SKM-1 treated with dmso at 0.1 percent for 144 hours (cell line): ENCODE measurements around the gene GPLD1.

Source experiments
- DNase-seq: peaks from one replicate; lab custom pipeline; 2025; ENCODE audit not compliant: unreplicated experiment; lab: John Stamatoyannopoulos, UW

GPLD1 gene

DNA sequence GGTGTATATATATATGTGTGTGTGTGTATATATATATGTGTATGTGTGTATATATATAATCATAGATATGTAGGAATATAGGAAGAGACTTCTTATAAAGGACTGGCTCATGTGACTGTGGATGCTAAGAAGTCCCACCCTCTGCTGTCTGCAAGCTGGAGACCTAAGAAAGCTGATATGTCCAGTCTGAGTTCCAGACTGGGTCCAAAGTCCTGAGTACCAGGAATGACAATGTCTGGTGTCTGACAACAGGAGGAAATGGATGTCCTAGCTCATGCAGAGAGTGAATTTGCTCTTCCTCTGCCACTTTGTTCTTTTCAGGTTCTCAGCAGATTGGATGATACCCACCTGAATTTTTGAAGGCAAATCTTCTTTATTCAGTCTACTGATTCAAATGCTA, 12.5 kb upstream of the GPLD1 start:
- no peak for DNase-seq

GRCh38 chr6:24501374-24501773, 12.0 kb upstream of the GPLD1 start:
- DNase-seq = no peak

DNA sequence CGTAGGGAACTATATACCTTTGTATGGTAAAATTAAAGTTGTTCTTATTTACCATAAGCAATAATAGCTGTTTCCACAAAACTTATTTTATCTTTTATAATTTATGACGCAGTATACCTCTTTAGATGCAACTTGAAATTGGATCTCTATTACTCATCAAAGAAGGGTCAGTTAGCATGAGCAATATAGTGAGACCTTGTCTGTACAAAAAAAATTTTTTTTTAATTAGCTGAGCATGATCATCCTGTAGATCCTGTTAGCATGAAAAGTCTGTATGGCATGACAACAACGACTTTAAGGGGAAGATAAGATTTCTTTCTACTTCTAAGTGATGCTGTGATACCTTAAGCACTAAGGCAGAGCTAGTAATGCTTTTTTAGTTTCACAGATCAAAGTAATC, 11.3 kb upstream of the GPLD1 start:
- DNase-seq = no peak

- DNase-seq = no peak
These were observed 8.0 kb upstream of the GPLD1 start for GRCh38 chr6:24497254-24497970.

DNA sequence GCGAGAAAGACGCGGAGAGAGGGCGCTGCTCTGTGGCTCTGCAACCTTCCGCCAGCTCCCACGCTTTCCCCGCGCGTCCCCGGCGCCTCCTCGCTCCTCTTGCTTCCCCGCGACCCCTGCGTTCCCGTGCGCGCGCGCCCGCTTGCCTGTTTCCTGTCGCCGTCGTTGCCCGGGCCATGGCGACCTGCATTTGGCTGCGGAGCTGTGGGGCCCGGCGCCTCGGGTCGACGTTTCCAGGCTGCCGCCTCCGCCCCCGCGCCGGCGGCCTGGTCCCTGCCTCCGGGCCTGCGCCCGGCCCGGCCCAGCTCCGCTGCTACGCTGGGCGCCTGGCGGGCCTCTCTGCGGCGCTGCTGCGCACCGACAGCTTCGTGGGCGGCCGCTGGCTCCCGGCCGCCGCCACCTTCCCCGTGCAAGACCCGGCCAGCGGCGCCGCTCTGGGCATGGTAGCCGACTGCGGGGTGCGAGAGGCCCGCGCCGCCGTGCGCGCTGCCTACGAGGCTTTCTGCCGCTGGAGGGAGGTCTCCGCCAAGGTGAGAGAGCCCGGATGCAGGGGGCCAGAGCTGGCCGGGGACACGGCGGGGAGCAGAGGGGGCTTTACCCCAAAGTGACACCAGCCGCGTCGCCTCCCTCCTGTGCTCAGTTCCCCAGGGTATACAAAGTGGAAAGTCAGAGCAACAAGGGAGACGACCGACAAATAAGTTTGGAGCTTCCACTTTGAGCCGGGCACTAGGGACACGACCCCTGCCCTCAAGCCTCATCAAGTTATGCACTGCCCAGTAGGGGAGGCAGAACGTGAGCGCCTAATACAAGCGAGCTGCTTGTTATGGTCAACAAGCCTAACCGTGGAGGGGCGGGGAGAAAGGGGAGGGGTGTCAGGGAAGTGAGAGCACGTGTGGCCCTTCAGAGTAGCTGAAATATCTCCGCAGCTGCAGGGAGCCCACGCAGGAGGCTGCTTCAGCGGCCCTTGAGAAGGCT, 5.7 kb upstream of the GPLD1 start, which contains the start of gene ALDH5A1:
Gene ALDH5A1 (plus strand): TSS at position 149 of the 975 bp plus-strand sequence. CDS start 28 bp downstream, at position 177.
- peak; percentile 73 for DNase-seq

DNA sequence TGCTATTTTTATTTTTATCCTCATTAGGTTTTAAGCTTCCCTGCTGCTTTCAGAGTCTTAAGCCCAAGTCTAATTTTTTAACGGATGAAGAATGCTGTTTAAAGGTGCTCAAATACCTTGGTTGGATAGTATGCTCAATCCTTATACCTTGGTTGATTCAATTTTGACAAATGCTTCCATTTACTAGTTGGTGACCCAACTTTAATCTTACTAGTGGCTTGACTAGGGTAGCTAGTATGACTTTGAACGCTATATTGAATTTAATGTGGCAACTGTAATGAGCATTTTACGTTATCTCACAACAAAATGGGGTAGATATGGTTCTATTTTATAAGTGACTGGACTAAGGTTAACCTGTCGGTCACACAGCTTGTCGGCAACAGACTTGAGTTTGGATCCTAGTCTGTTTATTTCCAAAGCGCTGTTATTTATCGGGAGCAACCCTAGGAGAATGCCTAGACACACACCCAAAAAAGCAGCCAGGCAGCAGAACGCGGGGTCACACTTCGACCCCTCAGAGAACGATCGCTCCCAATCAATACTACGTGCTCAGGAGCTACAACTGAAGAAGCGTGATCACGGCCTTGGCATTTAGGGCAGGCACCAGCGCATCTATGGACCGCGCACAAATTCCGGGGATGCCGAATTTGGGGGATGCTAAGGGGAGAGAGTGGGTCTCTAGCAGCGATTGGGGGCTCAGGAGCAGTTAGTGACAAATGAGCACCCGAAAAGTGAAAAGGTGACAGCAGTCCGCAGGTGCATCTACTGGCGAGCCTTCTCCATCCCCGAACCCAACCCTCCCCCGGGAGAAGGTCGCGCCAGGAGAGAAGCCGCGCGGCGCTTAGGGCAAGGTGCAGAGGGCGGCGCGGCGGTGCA, 4.8 kb upstream of the GPLD1 start:
- no peak for DNase-seq

DNA sequence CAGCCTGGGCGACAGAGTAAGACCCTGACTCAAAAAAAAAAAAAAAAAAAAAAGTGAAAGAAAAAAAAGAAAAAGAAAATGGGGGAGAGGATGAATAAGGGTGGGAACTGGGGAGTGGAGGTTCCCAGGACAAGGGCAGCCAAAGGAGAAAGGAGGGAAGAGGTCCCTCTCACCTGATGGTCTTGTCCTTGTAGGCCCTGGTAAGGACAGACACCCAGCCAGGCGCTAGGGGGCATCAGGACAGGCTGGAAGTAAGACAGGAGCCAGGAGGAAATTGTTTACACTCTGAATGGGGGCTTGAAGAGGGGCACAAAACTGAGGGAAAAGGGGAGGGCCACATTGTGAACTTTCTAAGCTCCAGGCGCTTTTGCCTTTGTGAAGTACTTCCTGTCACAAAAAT, 3.1 kb upstream of the GPLD1 start:
- no peak for DNase-seq

DNA sequence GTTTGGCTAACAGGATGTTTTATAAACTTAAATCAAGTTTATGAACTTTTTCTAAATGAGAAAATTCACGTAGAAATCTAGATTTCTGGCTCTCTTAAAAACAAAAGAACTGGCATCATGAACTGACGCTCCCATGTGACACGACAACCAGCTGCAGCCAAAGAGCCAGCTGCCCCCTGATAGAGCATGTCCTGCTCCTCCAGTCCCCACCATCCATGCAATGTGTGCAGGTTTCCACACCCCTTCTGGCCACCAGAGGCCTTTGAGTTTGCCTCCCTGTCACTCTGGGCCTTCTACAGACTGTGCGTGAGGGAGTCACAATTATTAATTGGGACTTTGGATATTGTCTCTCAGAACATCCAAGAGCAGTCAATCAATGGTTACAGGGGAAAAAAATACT, 1.6 kb upstream of the GPLD1 start:
- no peak for DNase-seq

GRCh38 chr6:24489881-24490280, 503 bp upstream of the GPLD1 start:
- DNase-seq = peak; percentile 56

DNA sequence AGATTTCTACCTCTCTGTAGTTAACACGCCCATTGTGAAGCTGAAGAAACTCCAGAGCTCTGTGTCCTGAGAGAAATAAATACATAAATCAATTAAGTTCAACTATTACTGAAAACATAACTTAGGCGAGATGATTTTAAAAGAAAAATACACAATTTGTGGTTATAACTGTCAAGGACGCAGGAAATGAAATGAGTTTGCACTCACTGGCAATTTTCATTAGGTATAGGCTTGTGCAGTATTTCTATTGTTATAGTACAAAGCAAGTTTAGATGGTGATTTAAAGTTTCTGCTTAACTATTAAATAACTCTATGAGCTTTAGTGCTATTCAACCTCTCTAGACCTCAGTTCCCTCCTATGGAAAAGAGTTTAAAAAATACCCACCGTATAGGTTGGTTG, 3.3 kb downstream of the GPLD1 start:
- DNase-seq = no peak

GRCh38 chr6:24484657-24485323, 4.6 kb downstream of the GPLD1 start:
- DNase-seq = no peak

DNA sequence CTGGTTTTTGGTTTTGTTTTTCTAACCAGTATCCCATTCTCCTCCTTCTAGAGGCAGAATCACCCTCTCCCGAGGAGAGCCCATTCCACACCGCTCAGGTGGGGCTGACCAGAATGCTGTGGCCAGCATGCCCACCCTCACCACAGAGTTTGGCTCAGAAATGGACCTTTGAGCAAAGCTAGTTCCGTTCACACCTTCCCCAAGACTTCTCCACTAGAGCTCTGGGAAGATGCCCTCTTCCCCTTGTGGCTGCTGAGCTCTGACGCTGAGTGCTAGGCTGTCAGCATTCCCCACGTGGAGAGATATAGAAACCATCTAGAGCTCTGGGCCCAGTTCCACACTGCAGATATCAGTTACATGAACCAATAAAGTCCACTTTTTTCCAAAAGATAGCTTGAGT, 7.9 kb downstream of the GPLD1 start:
- DNase-seq = no peak

- DNase-seq = no peak
These were observed 8.7 kb downstream of the GPLD1 start for GRCh38 chr6:24480705-24481104.

DNA sequence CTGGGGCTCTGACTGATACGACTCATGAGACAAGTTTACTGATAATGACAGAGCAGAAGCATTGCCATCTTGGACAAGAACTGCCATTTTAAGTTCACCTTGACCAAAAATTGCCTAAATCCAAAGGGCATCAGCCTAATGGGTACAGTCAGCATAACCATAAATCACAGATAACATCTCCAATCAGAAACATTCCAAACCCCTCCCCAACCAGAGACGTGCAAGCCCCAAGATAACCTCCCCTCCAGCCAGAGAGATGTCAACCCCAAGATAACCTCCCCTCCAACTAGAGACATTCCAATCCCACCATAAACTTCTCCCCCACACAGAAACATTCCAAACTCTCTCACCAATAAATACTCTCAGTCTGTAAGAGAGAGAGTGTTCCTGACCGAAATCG, 10.5 kb downstream of the GPLD1 start:
- DNase-seq = no peak

- no peak for DNase-seq
These were observed 12.3 kb downstream of the GPLD1 start for GRCh38 chr6:24477070-24477469.

GRCh38 chr6:24476631-24477030, 12.7 kb downstream of the GPLD1 start:
- DNase-seq = no peak

DNA sequence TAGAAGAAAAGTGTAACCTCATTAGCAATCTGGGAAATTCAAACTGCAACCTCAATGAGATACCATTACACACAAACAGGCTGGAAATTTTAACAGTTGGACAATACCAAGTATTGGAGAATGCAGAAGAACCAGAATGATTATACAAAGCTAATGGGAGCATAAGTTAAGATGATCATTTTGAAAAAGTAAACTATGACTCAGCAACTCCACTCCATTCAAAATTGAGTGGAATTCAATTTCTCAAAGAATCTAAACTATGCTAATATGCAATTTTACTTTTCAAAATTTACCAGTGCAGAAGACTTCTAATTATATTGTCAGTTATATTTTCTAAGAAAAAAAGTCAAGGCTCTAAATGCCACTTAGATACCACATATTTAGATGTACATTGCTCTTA, 17.2 kb downstream of the GPLD1 start:
- no peak for DNase-seq

DNA sequence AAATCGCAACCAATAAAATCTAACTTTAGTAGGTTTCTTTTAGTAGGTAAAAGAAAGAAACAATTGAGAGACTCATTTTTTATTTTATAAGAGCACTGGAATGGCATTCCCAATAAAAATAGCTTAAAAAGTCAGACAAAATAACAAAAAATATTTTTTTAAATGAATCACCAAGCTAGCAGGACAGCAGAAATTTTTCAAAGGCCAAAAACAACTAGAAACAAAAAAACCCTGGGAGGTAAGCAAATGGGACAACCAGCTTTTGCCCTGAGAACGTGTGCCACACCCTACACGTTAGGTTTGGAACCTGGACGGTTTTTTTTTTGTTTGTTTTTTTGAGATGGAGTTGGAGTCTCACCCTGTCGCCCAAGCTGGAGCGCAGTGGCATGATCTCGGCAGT, 19.6 kb downstream of the GPLD1 start:
- no peak for DNase-seq

- DNase-seq = no peak
These were observed 24.9 kb downstream of the GPLD1 start for GRCh38 chr6:24464253-24465038.

DNA sequence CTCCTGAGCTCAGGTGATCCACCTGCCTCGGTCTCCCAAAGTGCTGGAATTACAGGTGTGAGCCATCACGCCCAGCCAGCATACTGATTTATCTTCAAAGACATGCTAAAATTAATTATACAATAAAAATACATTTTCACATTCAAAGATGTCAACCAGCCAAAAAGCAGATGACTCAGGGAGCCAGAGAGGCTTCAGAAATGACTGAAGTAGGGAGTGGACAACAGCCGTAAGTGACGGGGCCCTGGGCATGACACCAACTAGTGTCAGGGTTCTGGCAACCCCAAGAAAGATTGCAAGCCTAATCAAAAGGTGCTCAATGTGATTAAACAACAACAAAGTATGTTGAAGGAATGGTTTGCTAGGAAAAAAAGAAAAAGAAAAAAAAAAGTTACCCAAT, 28.4 kb downstream of the GPLD1 start:
- no peak for DNase-seq
